Psoas muscle (tissue), 8 donors: ENCODE data around the gene OPN3. TPM values are rescaled to one million over a fixed set of nuclear protein-coding genes. Genes with fewer than 3 reads are reported as not detected.
A peak's percentile ranks its signal among the peaks of the same experiment; 100 is the strongest.

Source experiments
- ATAC-seq, 4 donors: fragments of 200-7000 bp; cut with Tn5 transposase; one replicate each; pipeline ENCODE4 v1.9.1; 2020; ENCODE audit warnings: moderate library complexity in 3 of 4, mild to moderate bottlenecking in 2 of 4
- DNase-seq, 2 donors: peaks; one replicate each; pipeline ENCODE4 v3.0.0-alpha.2; 2020
- H3K27ac ChIP-seq: fragments of 200-600 bp; one replicate; pipeline ENCODE4 v1.8.0; 2022
- H3K27me3 ChIP-seq, 3 donors: fragments of 200-600 bp in 1 of 3; one replicate each; pipeline versions ENCODE4 v1.6.1 to v1.8.0; 2013 to 2022; ENCODE audit warnings: low read length in 2 of 3, mild to moderate bottlenecking in 2 of 3, moderate library complexity in 1 of 3; ENCODE audit not compliant: insufficient read depth in 3 of 3
- H3K36me3 ChIP-seq, 2 donors: fragments of 200-600 bp in 1 of 2; one replicate each; pipeline versions ENCODE4 v1.6.1 to v1.8.0; 2013 to 2022; ENCODE audit warnings: low read depth in 1 of 2, mild to moderate bottlenecking in 1 of 2, moderate library complexity in 1 of 2; ENCODE audit not compliant: insufficient read depth in 1 of 2
- H3K4me1 ChIP-seq: fragments of 200-600 bp; one replicate; pipeline ENCODE4 v1.8.0; 2022
- H3K4me3 ChIP-seq: fragments of 200-600 bp; one replicate; pipeline ENCODE4 v1.8.0; 2022; ENCODE audit warnings: mild to moderate bottlenecking
- H3K9me3 ChIP-seq: fragments of 200-600 bp; one replicate; pipeline ENCODE4 v1.8.0; 2022
- WGBS, 3 donors: extraction: QIAGEN DNeasy Blood & Tissue Kit; methylation state at CpG; one replicate each; pipeline versions ENCODE4 v1.1.6 to v1.1.7; 2013; 5-methylcytosine and 5-hydroxymethylcytosine counted together
- intact Hi-C, 2 donors: fragments of 100-400 bp; cut with DNase I; formaldehyde crosslinking; loops; one replicate each; pipeline versions ENCODE4 v1.11.0 to v1.14.2; 2022
- polyA plus RNA-seq, 3 donors: library from polyadenylated mRNA; stranded (reverse); fragments of 200-250 nt; gene quantifications; one replicate each; pipeline ENCODE4 v1.2.3, GENCODE V29; 2013
- total RNA-seq, 4 donors: library from RNA; stranded (reverse); fragmentation: NEBNext Ultra II Directional in 2 of 4; extraction: Animal tissue kit (Norgen Biotek cat#: 25700) in 2 of 4; gene quantifications; one replicate each; pipeline versions ENCODE4 v1.2.1 to v1.2.4, GENCODE V29; 2021 to 2023
- TF ChIP-seq, protein P1 (sequence below): fragments of 200-600 bp; IDR thresholded peaks from one replicate; pipeline ENCODE4 v1.8.0; 2022; ENCODE audit warnings: antibody characterized with exemption
- donor health status: healthy with polysubstance abuse.
- donor health status: DM: no; HTN: no; CAD: no; lungs with moderate emphysema.
- donor health status: Bipolar disorder and iron deficiency.
- donor health status: healthy.
- donor health status: DM: yes; HTN: yes; CAD: no.
- donor health status: DM: no; HTN: no; CAD: no.
- donor health status: DM: no; HTN: no; CAD: no.
- donor health status: DM: yes; HTN: yes; CAD: no.

The OPN3 gene
- total and polyA plus RNA-seq, 7 donors = 1.7 to 7.0 (median 4.1) TPM

GRCh38 chr1:241638909-241639622, 1.1 kb downstream of the OPN3 start:
- WGBS, 3 donors = 11 to 14% (median 11%) methylated on average over 11 of the region's 11 CpGs

DNA sequence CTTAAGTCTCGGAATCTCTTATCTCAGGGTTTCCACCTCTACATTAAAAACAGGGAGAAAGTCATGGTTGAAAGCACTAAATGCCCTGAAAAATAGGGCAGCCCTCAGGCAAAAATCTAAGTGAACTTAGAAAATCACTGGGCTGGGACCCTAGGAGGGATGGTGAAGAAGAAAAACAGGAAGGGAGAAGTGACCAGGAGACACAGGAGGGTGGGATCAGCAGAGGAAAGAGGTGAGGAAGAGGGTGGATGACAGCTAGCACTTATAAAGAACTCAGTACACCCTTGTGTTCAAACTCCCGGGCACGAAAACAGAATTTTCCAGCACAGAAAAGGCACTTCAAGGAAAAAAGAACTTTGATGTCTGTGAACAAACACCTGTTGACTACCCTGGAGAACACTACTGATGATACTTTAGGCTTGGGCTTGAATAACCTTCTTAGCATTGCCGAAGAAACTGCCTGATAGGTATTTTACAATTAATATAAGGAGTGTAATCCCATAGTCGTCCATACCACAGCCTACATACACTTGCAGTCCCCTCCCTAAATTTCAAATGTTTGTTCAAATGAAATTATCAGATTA, 2.0 kb downstream of the OPN3 start:
- WGBS, 3 donors = 79 to 88% (median 86%) methylated on average over 5 of the region's 5 CpGs
- Histone ChIP-seq H3K4me1 (peaks cover 8% of the 10 kb centered on the region), H3K27me3 (no peaks in the 10 kb centered on the region), H3K36me3 (peaks cover 0 to 6% of the 10 kb centered on the region in 2 donors), H3K4me3 (no peak overlapping the region), H3K9me3 (no peaks in the 10 kb centered on the region), H3K27ac (no peak overlapping the region)
- no peak for DNase-seq
- TF ChIP-seq, protein P1, sequence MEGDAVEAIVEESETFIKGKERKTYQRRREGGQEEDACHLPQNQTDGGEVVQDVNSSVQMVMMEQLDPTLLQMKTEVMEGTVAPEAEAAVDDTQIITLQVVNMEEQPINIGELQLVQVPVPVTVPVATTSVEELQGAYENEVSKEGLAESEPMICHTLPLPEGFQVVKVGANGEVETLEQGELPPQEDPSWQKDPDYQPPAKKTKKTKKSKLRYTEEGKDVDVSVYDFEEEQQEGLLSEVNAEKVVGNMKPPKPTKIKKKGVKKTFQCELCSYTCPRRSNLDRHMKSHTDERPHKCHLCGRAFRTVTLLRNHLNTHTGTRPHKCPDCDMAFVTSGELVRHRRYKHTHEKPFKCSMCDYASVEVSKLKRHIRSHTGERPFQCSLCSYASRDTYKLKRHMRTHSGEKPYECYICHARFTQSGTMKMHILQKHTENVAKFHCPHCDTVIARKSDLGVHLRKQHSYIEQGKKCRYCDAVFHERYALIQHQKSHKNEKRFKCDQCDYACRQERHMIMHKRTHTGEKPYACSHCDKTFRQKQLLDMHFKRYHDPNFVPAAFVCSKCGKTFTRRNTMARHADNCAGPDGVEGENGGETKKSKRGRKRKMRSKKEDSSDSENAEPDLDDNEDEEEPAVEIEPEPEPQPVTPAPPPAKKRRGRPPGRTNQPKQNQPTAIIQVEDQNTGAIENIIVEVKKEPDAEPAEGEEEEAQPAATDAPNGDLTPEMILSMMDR = no peak
- ATAC-seq = no peak
- intact Hi-C loops = no loop called here

More at GRCh38 chr1:241638909-241639622, 1.1 kb downstream of the OPN3 start:
- Histone ChIP-seq H3K9me3 (no peaks in the 10 kb centered on the region), H3K4me1 (peaks cover 8% of the 10 kb centered on the region), H3K4me3 (peak overlapping the region; percentile 85), H3K27me3 (no peaks in the 10 kb centered on the region), H3K27ac (no peak overlapping the region), H3K36me3 (peaks cover 0 to 6% of the 10 kb centered on the region in 2 donors)
- intact Hi-C loops = no loop called here
- TF ChIP-seq, protein P1 = no peak
- ATAC-seq (no peak), DNase-seq (no peak)

GRCh38 chr1:241637604-241638003, 2.6 kb downstream of the OPN3 start:
- Histone ChIP-seq H3K9me3 (no peaks in the 10 kb centered on the region), H3K27ac (no peak overlapping the region), H3K27me3 (no peaks in the 10 kb centered on the region), H3K36me3 (peaks cover 0 to 6% of the 10 kb centered on the region in 2 donors), H3K4me1 (peaks cover 8% of the 10 kb centered on the region), H3K4me3 (no peak overlapping the region)
- 83 to 91% (median 89%) methylated on average over 4 of the region's 4 CpGs for WGBS, 3 donors
- TF ChIP-seq, protein P1 = no peak
- DNase-seq (no peak), ATAC-seq (no peak)
- intact Hi-C loops = no loop called here

GRCh38 chr1:241637046-241637590, 3.1 kb downstream of the OPN3 start:
- ATAC-seq = no peak
- no peaks in the 10 kb centered on the region for H3K9me3 ChIP-seq
- H3K4me1 ChIP-seq = peaks cover 8% of the 10 kb centered on the region
- no peaks in the 10 kb centered on the region for H3K27me3 ChIP-seq
- H3K36me3 ChIP-seq = peaks cover 0 to 6% of the 10 kb centered on the region in 2 donors
- no peak overlapping the region for H3K27ac ChIP-seq
- DNase-seq = no peak
- H3K4me3 ChIP-seq = no peak overlapping the region
- intact Hi-C loops = no loop called here
- TF ChIP-seq, protein P1 = no peak
